Endothelial cell of umbilical vein (primary cell): Measurements from ENCODE around the gene TSHZ3. TPM values are rescaled to one million over a fixed set of nuclear protein-coding genes. Genes with fewer than 3 reads are reported as not detected.

Experiments used
- BruUV-seq: library from RNA; stranded (reverse); fragments of 400-500 nt; replicated peaks from 2 replicates; lab custom pipeline; 2021; lab: Mats Ljungman, UMichigan
- CTCF ChIA-PET: fragments of 300-600, 350-600 bp; sonication (Branson Sonifier 250); formaldehyde crosslinking; loops from one replicate; lab custom pipeline; 2021; ENCODE audit warnings: antibody characterized with exemption, inconsistent platforms; lab: Charles Lee
- POLR2A ChIA-PET: fragments of 300-600, 350-600 bp; sonication (Branson Sonifier 250); formaldehyde crosslinking; loops from one replicate; lab custom pipeline; 2021; ENCODE audit warnings: antibody characterized with exemption, inconsistent platforms; lab: Charles Lee
- DNase-seq: peaks from one replicate; pipeline ENCODE4 v3.0.0-alpha.2; 2011; ENCODE audit warnings: low read depth, low spot score
- FAIRE-seq: peaks from 2 replicates; lab custom pipeline; 2011; peaks lifted over from hg19 to GRCh38; lab: Jason Lieb, UNC
- H2AFZ ChIP-seq: 2 replicates; pipeline ENCODE4 v1.6.0; 2012; ENCODE audit warnings: low read depth, low read length, control low read depth, inconsistent platforms
- H3K27ac ChIP-seq: 2 replicates; pipeline ENCODE4 v1.5.1; 2011; ENCODE audit warnings: low read depth, mild to moderate bottlenecking, control low read depth, low read length, moderate library complexity; ENCODE audit not compliant: insufficient read depth
- H3K27me3 ChIP-seq, 2 experiments: 2 replicates each; pipeline versions ENCODE4 v1.6.0 to v1.6.1; 2011; ENCODE audit warnings: low read length in 2 of 2, mixed read lengths in 1 of 2; ENCODE audit not compliant: control insufficient read depth in 2 of 2, insufficient read depth in 2 of 2
- H3K36me3 ChIP-seq, 2 experiments: 2 replicates in 1 of 2; 3 replicates in 1 of 2; pipeline ENCODE4 v1.5.1; 2011; ENCODE audit warnings: low read length in 2 of 2, mild to moderate bottlenecking in 1 of 2, moderate library complexity in 1 of 2; ENCODE audit not compliant: control insufficient read depth in 2 of 2, insufficient read depth in 2 of 2; ENCODE audit errors: extremely low read depth in 1 of 2
- H3K4me1 ChIP-seq: 3 replicates; pipeline ENCODE4 v1.5.1; 2011; ENCODE audit warnings: mild to moderate bottlenecking, low read length; ENCODE audit not compliant: control insufficient read depth, insufficient read depth; ENCODE audit errors: extremely low read depth
- H3K4me2 ChIP-seq: 2 replicates; pipeline ENCODE4 v1.6.1; 2011; ENCODE audit warnings: low read length, control low read depth, mixed read lengths; ENCODE audit not compliant: insufficient read depth
- H3K4me3 ChIP-seq, 3 experiments: fragments of 200-600 bp in 1 of 3; sonication (generic), shearing (Covaris generic) in 1 of 3; replicated peaks in 1 of 3; 2 replicates each; pipeline ENCODE4 v1.5.1; 2011 to 2016; ENCODE audit warnings: control low read depth in 3 of 3, low read length in 3 of 3, mild to moderate bottlenecking in 2 of 3, inconsistent platforms in 1 of 3, low read depth in 1 of 3, moderate library complexity in 1 of 3; ENCODE audit not compliant: insufficient read depth in 1 of 3
- H3K79me2 ChIP-seq: 2 replicates; pipeline ENCODE4 v1.6.0; 2012; ENCODE audit warnings: low read length, inconsistent platforms; ENCODE audit not compliant: control insufficient read depth, insufficient read depth
- H3K9ac ChIP-seq: replicated peaks from 2 replicates; pipeline ENCODE3; 2011; ENCODE audit warnings: low read length, control low read depth; ENCODE audit not compliant: insufficient read depth; ENCODE audit errors: extremely low read depth
- H3K9me1 ChIP-seq: replicated peaks from 3 replicates; pipeline ENCODE4 v1.6.0; 2011; ENCODE audit warnings: mild to moderate bottlenecking, low read length; ENCODE audit not compliant: control insufficient read depth, insufficient read depth; ENCODE audit errors: extremely low read depth
- H3K9me3 ChIP-seq: replicated peaks from 2 replicates; pipeline ENCODE4 v1.5.1; 2012; ENCODE audit warnings: low read length, inconsistent platforms; ENCODE audit not compliant: control insufficient read depth, insufficient read depth
- H4K20me1 ChIP-seq: replicated peaks from 2 replicates; pipeline ENCODE3; 2011; ENCODE audit warnings: mild to moderate bottlenecking, low read length; ENCODE audit not compliant: control insufficient read depth, insufficient read depth; ENCODE audit errors: extremely low read depth
- EZH2 ChIP-seq: IDR thresholded peaks from 2 replicates; pipeline ENCODE4 v1.6.1; 2012; ENCODE audit warnings: borderline replicate concordance, low read depth, mild to moderate bottlenecking, moderate library complexity, low read length, inconsistent platforms; ENCODE audit not compliant: severe bottlenecking
- FOS ChIP-seq: IDR thresholded peaks from 2 replicates; pipeline ENCODE4 v1.6.1; 2011; ENCODE audit warnings: mild to moderate bottlenecking, low read length, moderate library complexity, borderline replicate concordance; ENCODE audit not compliant: insufficient read depth
- GATA2 ChIP-seq: IDR thresholded peaks from 2 replicates; pipeline ENCODE4 v1.7.0; 2011; ENCODE audit warnings: low read depth, mild to moderate bottlenecking, moderate library complexity, mixed read lengths, low read length; ENCODE audit not compliant: insufficient read length, insufficient read depth
- JUN ChIP-seq: IDR thresholded peaks from 2 replicates; pipeline ENCODE4 v1.6.1; 2011; ENCODE audit warnings: borderline replicate concordance, low read depth; ENCODE audit not compliant: insufficient read length, insufficient read depth
- MYC ChIP-seq: IDR thresholded peaks from one replicate; pipeline ENCODE4 v1.6.1; 2011; ENCODE audit warnings: mild to moderate bottlenecking, low read depth, low read length
- POLR2A ChIP-seq: IDR thresholded peaks from 2 replicates; pipeline ENCODE4 v1.6.1; 2012; ENCODE audit warnings: low read depth, mild to moderate bottlenecking, control low read depth, low read length
- POLR2AphosphoS5 ChIP-seq: IDR thresholded peaks from 2 replicates; pipeline ENCODE4 v1.6.1; 2012; ENCODE audit warnings: low read depth, mild to moderate bottlenecking, control low read depth, low read length, moderate library complexity; ENCODE audit not compliant: insufficient read depth
- dilution Hi-C: fragments of 300-500 bp; cut with MboI; formaldehyde crosslinking; loops from one replicate; pipeline ENCODE4 v1.15.0; 2019; ENCODE audit warnings: low sequenced_read_pairs; ENCODE audit not compliant: extremely low pct_ligation_motif_present
- intact Hi-C: fragments of 100-400 bp; cut with micrococcal nuclease; formaldehyde crosslinking; loops from one replicate; pipeline ENCODE4 v1.10.0; 2022
- polyA plus RNA-seq, 4 experiments: library from polyadenylated mRNA; depleted of rRNA in 3 of 4; stranded (reverse) in 3 of 4; unstranded in 1 of 4; fragments of >200 nt; gene quantifications; 2 replicates each; pipeline versions ENCODE4 v1.2.1 to v1.2.3, GENCODE V29; 2011 to 2012; ENCODE audit warnings: missing spikeins in 1 of 4
- total RNA-seq: library from RNA; stranded (reverse); gene quantifications from 2 replicates; pipeline ENCODE4 v1.2.3, GENCODE V29; 2021
- TF ChIP-seq, protein P1 (sequence below), 2 donors: IDR thresholded peaks; 1 replicate in 1 of 2; 2 replicates in 1 of 2; pipeline ENCODE4 v1.5.1; 2011; ENCODE audit warnings: low read length in 2 of 2, mild to moderate bottlenecking in 2 of 2, moderate library complexity in 2 of 2, control low read depth in 1 of 2, inconsistent platforms in 1 of 2, low read depth in 1 of 2; ENCODE audit not compliant: insufficient read depth in 1 of 2; ENCODE audit errors: extremely low read depth in 1 of 2
- TF ChIP-seq, protein P2 (sequence below): IDR thresholded peaks from 2 replicates; pipeline ENCODE4 v1.6.1; 2011; ENCODE audit not compliant: insufficient read depth, insufficient read length

TSHZ3 gene
- total and polyA plus RNA-seq, 2 donors (not counting 3 experiments of a cell fraction or from before 2014, with no cell fraction given): 1.2 to 6.2 TPM

DNA sequence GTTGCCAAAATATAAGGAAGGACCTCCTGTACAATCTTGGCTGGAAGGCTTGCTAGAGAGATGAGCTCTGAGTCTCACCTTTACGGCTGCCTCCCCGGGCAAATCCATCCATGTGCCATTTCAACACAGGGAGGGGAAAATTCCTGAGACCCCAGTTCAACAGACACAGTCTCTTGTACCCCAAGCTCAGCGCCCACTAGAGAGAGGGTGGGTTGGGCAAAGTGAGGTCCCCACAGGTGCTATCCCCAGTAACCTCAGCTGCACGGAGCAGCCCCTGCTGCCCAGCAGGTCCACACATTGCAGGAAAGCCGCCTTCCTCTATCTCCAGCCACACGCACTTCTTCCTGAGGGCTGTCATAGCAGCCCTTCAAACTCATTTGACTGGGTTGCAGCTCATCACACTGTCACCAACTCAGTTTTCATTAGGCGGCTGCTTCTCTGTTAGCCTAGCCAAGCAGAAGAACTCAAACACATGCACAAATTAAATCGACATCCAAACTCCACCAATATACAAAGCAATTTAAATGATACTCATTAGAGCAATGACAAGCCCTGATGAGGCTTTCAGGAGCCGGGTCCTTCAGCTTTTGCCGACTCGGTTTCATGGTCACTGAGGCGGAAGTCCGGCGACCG, 80.4 kb downstream of the TSHZ3 start:
- intact Hi-C loops: no loop called here
- Histone ChIP-seq H3K27me3 (no peaks in the 10 kb centered on the region), H2AFZ (no peak overlapping the region), H3K79me2 (no peaks in the 10 kb centered on the region), H3K27ac (no peak overlapping the region), H3K36me3 (no peaks in the 10 kb centered on the region), H3K9me1 (no peaks in the 10 kb centered on the region), H3K4me3 (no peak overlapping the region), H3K9ac (no peak overlapping the region), H3K4me2 (no peak overlapping the region), H3K4me1 (no peaks in the 10 kb centered on the region), H3K9me3 (peaks cover 2% of the 10 kb centered on the region), H4K20me1 (no peaks in the 10 kb centered on the region)
- dilution Hi-C loops: no loop called here
- BruUV-seq: no TSS peak
- TF ChIP-seq GATA2 (no peak), MYC (no peak), POLR2A (no peak), POLR2AphosphoS5 (no peak), FOS (no peak), JUN (no peak), EZH2 (no peak)
- TF ChIP-seq, protein P1, sequence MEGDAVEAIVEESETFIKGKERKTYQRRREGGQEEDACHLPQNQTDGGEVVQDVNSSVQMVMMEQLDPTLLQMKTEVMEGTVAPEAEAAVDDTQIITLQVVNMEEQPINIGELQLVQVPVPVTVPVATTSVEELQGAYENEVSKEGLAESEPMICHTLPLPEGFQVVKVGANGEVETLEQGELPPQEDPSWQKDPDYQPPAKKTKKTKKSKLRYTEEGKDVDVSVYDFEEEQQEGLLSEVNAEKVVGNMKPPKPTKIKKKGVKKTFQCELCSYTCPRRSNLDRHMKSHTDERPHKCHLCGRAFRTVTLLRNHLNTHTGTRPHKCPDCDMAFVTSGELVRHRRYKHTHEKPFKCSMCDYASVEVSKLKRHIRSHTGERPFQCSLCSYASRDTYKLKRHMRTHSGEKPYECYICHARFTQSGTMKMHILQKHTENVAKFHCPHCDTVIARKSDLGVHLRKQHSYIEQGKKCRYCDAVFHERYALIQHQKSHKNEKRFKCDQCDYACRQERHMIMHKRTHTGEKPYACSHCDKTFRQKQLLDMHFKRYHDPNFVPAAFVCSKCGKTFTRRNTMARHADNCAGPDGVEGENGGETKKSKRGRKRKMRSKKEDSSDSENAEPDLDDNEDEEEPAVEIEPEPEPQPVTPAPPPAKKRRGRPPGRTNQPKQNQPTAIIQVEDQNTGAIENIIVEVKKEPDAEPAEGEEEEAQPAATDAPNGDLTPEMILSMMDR (IDR thresholded peaks at IDR 0.05; ENCODE audit: extremely low read depth in 1 of 2, insufficient read depth in 1 of 2, low read depth in 1 of 2, low read length in 2 of 2): no peak
- TF ChIP-seq, protein P2, sequence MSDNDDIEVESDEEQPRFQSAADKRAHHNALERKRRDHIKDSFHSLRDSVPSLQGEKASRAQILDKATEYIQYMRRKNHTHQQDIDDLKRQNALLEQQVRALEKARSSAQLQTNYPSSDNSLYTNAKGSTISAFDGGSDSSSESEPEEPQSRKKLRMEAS: no peak
- no peak for FAIRE-seq
- DNase-seq: no peak
- ChIA-PET CTCF (no interaction called here), POLR2A (no interaction called here)
